Thoracic aorta (tissue), 2 donors: Measurements from ENCODE around the gene CCDC179. TPM values are rescaled to one million over a fixed set of nuclear protein-coding genes. Genes with fewer than 3 reads are reported as not detected.

ENCODE experiments used
- ATAC-seq: fragments of 150-250 bp; one replicate; pipeline ENCODE4 v1.8.0; 2017; ENCODE audit warnings: low read depth; ENCODE audit not compliant: insufficient number of reproducible peaks, low FRiP score
- DNase-seq: peaks from one replicate; pipeline ENCODE4 v3.0.0-alpha.2; 2020; ENCODE audit warnings: low spot score
- H3K27ac ChIP-seq, 2 donors: fragments of 200-600 bp; sonication (generic); 1 replicate in 1 of 2; 2 replicates in 1 of 2; pipeline ENCODE4 v1.5.1; 2016; ENCODE audit warnings: mild to moderate bottlenecking in 2 of 2, moderate library complexity in 2 of 2
- H3K27me3 ChIP-seq: fragments of 200-600 bp; sonication (generic); replicated peaks from 2 replicates; pipeline ENCODE4 v1.6.0; 2016; ENCODE audit warnings: mild to moderate bottlenecking; ENCODE audit not compliant: insufficient read depth
- H3K36me3 ChIP-seq: fragments of 200-600 bp; sonication (generic); one replicate; pipeline ENCODE4 v1.5.1; 2016
- H3K4me1 ChIP-seq, 2 donors: fragments of 200-600 bp; sonication (generic); 1 replicate in 1 of 2; 2 replicates in 1 of 2; pipeline versions ENCODE4 v1.5.1 to v1.6.0; 2016; ENCODE audit warnings: low read depth in 2 of 2, mild to moderate bottlenecking in 1 of 2; ENCODE audit not compliant: control insufficient read depth in 1 of 2
- H3K4me3 ChIP-seq: fragments of 200-600 bp; sonication (generic); 2 replicates; pipeline ENCODE4 v1.5.1; 2016; ENCODE audit warnings: mild to moderate bottlenecking
- H3K9me3 ChIP-seq: fragments of 200-600 bp; sonication (generic); 2 replicates; pipeline ENCODE4 v1.5.1; 2016
- total RNA-seq, 2 donors: library from RNA; depleted of rRNA; stranded (reverse); fragments of >200 nt; gene quantifications; one replicate each; pipeline versions ENCODE4 v1.1.0 to v1.2.3, GENCODE V29; 2016
- TF ChIP-seq, protein P1 (sequence below): fragments of 200-600 bp; sonication (generic); IDR thresholded peaks from one replicate; pipeline ENCODE4 v1.5.1; 2019; ENCODE audit warnings: antibody characterized with exemption

The CCDC179 gene
- total RNA-seq, 2 donors from 2014 or later = not detected

DNA sequence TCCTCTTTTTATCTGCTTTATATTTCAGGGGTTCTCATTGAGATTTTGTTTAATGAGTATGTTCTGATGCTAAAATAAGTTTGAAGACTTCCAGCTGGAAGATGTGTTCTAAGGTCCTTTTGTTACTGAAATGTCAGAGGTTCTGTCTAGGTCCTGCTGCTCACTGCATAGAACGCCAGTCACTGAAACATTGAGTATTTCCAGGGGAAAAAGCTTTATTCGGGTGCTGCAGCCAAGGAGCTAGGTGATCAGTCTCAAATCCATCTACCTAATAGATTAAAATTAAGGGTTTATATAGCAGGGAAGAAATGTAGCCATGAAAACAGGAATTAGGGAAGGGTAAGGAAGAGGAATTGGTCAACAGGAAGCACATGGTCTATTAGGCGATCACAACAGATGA, 50.4 kb downstream of the CCDC179 start:
- ATAC-seq = no peak
- no peak for DNase-seq
- Histone ChIP-seq H3K9me3 (no peaks in the 10 kb centered on the region), H3K27ac (no peak overlapping the region), H3K4me1 (no peaks in the 10 kb centered on the region), H3K4me3 (no peak overlapping the region), H3K36me3 (no peaks in the 10 kb centered on the region), H3K27me3 (no peaks in the 10 kb centered on the region)
- TF ChIP-seq, protein P1, sequence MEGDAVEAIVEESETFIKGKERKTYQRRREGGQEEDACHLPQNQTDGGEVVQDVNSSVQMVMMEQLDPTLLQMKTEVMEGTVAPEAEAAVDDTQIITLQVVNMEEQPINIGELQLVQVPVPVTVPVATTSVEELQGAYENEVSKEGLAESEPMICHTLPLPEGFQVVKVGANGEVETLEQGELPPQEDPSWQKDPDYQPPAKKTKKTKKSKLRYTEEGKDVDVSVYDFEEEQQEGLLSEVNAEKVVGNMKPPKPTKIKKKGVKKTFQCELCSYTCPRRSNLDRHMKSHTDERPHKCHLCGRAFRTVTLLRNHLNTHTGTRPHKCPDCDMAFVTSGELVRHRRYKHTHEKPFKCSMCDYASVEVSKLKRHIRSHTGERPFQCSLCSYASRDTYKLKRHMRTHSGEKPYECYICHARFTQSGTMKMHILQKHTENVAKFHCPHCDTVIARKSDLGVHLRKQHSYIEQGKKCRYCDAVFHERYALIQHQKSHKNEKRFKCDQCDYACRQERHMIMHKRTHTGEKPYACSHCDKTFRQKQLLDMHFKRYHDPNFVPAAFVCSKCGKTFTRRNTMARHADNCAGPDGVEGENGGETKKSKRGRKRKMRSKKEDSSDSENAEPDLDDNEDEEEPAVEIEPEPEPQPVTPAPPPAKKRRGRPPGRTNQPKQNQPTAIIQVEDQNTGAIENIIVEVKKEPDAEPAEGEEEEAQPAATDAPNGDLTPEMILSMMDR = no peak

DNA sequence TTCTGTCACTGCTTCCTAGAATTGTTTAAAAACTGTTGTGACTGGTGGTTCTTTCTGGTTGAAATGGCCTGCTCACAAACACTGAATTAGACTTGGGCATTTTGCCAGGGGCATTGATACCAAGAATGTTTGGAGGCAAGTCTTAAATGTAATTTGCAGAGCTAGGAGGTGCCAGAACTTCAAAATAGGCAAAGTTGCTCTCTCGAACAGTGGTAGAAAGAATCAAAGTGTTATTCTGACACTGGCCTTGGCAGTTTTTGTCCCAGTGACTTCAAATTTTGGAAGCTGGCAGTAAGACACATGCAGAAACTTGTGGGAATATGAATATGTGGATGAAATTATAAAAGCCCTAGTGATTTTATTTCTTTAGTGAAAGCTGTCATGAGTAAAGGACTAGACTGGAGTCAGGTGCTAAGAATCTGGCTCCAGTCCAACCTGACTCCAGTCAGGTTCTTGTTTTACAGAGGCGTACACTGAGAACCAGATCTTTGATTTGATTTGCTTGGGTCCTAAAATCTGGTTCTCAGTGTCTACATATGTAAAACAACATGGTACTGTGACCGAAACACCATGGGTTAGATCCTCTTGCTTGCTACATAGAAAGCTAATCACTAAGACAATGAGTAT, 51.6 kb downstream of the CCDC179 start:
- H3K4me1 ChIP-seq = no peaks in the 10 kb centered on the region

DNA sequence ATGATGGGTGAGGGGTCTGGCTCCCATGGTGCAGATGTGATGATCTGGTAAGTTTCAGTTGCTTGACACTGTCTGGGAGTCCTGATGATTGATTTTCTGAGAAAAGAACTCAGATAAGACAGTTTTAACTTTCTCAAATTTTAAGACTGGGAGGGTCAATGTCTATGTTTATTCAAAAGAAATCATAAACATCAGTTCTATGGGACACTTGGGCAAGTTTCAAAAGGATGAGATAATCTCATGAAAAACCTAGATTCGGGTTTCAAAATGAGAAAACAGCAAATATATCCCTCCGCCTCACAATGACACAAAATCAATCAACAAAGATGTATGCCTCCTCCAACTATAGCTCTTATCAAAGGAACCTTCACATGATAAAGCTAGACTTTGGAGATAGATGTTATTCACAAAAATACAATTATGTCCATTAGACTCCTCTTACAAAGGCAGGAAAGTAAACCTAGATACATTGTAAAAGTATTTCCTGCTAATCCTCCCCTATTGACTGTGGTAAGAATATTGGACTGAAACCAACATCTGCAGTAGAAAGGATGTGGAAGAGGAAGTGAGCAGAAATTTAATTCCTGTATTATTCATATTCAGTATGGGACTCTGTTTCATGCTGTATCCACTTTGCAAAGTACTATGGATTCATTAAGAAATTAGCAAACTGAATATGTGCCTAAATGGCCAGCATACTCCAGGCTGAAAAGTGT, 52.3 kb downstream of the CCDC179 start:
- TF ChIP-seq, protein P1 = no peak
- DNase-seq (no peak), ATAC-seq (no peak)
- Histone ChIP-seq H3K36me3 (no peaks in the 10 kb centered on the region), H3K9me3 (no peaks in the 10 kb centered on the region), H3K4me1 (no peaks in the 10 kb centered on the region), H3K27ac (no peak overlapping the region), H3K4me3 (no peak overlapping the region), H3K27me3 (no peaks in the 10 kb centered on the region)

More for the DNA sequence above, 51.6 kb downstream of the CCDC179 start:
- Histone ChIP-seq H3K27ac (no peak overlapping the region), H3K36me3 (no peaks in the 10 kb centered on the region), H3K9me3 (no peaks in the 10 kb centered on the region), H3K27me3 (no peaks in the 10 kb centered on the region), H3K4me3 (no peak overlapping the region)
- ATAC-seq (no peak), DNase-seq (no peak)
- TF ChIP-seq, protein P1 = no peak

DNA sequence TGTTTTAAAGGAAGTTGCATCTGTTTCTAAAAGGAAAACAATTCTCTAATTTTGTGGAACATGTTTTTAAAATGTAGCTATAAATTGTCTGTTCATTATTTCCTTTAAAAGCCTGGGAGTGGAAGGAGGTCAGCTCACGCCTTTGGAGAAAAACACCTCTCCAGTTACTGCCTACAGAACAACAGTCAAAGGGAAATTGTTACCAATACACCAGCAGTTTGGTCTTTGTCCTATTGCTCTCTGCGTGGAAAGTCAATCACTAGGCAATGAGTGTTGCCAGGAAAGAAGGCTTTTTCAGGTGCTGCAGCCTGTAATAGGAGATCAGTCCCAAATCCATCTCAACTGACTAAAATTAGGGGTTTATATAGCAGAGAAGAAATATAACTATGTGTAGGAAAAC, 52.9 kb downstream of the CCDC179 start:
- DNase-seq = no peak
- Histone ChIP-seq H3K4me1 (no peaks in the 10 kb centered on the region), H3K36me3 (no peaks in the 10 kb centered on the region), H3K9me3 (no peaks in the 10 kb centered on the region), H3K27me3 (no peaks in the 10 kb centered on the region), H3K4me3 (no peak overlapping the region), H3K27ac (no peak overlapping the region)
- no peak for ATAC-seq
- TF ChIP-seq, protein P1 = no peak

DNA sequence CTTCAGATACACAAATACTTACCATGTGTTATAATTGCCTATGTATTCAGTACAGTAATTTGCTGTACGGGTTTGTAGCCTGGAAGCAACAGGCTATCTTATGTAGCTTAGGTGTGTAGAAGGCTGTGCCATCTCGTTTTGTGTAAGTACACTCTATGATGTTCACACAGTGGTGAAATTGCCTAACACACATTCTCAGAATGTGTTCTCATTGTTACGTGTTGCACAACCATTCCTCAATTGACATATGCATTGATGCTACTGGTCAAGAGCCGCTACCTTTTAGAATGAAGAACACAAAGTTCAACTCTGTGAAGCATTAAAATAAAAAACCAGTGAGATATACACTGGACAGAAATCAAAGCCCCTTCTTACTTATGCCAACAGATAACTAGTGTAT, 57.4 kb downstream of the CCDC179 start:
- H3K9me3 ChIP-seq = no peaks in the 10 kb centered on the region
- no peaks in the 10 kb centered on the region for H3K27me3 ChIP-seq
- H3K4me1 ChIP-seq = no peaks in the 10 kb centered on the region
- DNase-seq = no peak
- H3K4me3 ChIP-seq = no peak overlapping the region
- H3K36me3 ChIP-seq = no peaks in the 10 kb centered on the region
- no peak overlapping the region for H3K27ac ChIP-seq
- ATAC-seq = no peak
- TF ChIP-seq, protein P1 = no peak
